GM21390 (cell line): ENCODE results near the gene PDXK.
A peak's percentile ranks its signal among the peaks of the same experiment; 100 is the strongest.

Source experiments
- ATAC-seq: cut with Tn5 transposase; IDR thresholded peaks from one replicate; pipeline ENCODE4 v1.9.1; 2021; ENCODE audit not compliant: unreplicated experiment

Gene PDXK

DNA sequence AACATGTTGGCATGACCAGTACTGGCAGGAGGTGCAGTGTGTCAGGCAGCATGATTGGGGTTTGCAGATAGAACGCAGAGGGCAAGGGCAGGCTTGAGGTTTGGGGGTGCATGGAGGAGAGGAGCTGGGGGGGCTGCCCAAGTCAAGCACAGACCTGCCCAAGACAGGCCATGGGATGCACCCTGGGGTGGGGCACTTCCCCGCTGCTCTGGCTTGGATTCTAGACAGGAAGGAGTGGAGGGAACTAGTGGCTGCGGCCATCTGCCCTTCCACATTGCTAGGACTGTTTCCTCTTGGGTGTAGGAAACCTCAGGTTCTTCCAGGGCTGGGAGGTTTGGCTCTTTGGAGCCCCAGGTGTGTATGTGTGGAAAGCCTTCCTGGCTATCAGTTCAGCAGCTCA, 3.0 kb downstream of the PDXK start:
- no peak for ATAC-seq

DNA sequence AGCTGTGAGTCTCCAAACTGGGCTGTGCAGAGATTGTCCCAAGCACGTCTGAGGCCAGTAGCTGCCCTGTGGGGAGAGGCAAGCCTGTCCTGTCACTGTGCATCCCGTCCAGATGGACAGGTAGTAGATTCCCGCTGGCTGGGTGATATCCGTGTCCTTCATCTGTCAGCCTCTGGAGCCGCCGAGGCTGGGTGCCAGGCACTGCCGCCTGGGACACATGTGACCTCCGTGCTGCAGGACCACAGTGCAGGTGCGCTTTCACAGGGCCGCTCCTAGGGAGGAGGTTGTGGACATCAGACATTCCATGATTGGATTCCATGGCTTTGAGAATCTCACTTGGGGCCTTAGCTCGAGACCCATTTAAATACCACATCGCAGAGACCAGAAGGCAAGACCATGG, 4.7 kb downstream of the PDXK start:
- ATAC-seq = no peak

DNA sequence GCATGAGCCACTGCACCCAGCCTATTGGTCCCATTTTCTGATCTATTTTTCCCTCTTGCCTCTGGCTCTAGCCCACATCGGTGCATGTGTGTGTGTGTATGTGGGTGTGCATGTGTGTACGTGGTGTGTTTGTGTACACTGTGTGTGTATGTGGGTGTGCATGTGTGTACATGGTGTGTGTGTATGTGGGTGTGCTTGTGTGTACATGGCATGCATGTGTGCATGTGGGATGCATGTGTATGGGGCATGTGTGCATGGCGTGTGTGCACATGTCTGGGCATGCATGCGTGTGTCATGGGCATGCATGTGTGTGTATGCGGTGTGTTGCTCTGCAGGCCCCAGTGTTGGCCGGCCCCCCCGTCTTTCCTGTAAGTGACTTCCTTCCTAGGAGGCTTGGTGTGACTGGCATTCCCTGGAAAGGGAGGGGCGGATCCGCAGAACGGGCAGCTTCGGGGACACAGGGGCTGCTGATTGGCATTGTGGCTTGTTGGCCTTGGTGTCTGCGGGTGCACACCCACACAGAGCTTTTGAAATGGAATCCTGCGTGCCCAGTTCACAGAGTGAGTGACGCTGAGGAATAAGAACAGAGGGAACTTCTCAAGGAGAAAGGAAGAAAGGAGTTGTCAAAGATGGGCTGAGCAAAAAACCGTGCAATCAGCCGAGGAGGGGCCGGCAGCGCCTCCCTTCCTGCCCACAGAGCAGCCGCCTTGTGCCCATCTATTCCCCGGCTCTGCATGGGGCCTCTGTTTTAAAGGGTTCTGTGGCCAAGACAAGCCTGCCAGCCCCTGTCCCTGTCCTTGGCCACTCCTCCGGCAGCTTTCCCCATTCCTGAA, 8.0 kb downstream of the PDXK start:
- ATAC-seq = no peak

DNA sequence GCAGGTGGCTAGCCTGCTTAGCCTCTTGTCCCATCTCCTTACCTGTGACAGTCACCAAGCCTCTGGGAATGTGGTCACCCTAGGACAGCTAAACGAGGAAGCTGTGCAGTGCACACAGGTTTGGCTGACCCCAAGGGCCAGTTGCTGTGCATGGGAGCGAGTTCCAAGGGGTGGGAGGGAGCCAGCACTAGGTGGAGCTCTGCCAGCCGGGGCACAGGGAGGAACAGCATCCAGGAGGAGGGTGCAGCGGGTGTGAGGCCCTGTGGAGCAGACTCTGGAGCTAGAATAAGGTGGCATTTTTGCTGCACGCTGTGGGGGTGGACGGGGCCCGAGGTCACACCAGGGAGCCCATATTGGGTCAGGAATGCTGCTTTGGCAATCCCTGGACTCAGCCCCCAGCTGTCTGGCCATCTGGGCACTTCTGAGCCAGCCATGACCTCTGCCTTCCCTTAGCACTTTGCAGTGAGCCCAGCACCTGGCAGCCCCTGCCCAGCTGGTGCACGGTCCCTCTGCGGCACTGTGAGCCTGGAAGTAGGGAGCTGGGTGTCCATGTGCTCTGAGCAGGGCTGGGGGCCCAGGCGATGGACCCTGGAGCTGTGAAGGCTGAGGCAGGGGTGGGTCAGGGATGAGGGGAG, 8.7 kb downstream of the PDXK start:
- ATAC-seq = no peak

GRCh38 chr21:43728154-43728466, 9.2 kb downstream of the PDXK start:
- no peak for ATAC-seq

GRCh38 chr21:43728467-43729390, 9.8 kb downstream of the PDXK start:
- peak; percentile 63 for ATAC-seq

DNA sequence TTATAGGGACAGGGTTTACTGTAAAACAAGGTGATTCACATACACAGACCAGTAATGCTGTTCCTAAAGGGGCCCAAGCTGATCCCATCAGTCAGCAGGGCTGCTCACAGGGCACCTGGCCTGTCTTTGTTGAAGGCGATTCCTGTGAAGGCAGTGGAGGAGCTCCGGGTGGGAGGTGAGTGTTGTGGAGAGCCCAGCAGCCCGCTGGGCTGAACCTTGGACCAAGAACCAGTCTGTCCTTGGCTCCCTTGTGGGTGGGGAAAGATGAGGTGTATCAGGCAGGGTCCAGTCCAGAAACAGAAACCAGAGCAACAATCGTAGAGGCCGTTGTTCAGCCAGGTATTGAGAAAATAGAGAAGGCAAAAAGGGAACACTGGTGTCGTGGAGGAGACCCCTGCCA, 12.5 kb downstream of the PDXK start:
- no peak for ATAC-seq

GRCh38 chr21:43731891-43732711, 13.2 kb downstream of the PDXK start:
- ATAC-seq = no peak

- ATAC-seq = no peak
These were observed 14.1 kb downstream of the PDXK start for GRCh38 chr21:43733060-43733459.

GRCh38 chr21:43733529-43734071, 14.7 kb downstream of the PDXK start:
- ATAC-seq = no peak

- ATAC-seq = no peak
These were observed 15.4 kb downstream of the PDXK start for GRCh38 chr21:43734131-43734927.

- ATAC-seq = no peak
These were observed 15.9 kb downstream of the PDXK start for GRCh38 chr21:43734928-43735229.

GRCh38 chr21:43735236-43736091, 16.5 kb downstream of the PDXK start:
- ATAC-seq = no peak

- ATAC-seq = no peak
These were observed 17.4 kb downstream of the PDXK start for GRCh38 chr21:43736224-43736883.

DNA sequence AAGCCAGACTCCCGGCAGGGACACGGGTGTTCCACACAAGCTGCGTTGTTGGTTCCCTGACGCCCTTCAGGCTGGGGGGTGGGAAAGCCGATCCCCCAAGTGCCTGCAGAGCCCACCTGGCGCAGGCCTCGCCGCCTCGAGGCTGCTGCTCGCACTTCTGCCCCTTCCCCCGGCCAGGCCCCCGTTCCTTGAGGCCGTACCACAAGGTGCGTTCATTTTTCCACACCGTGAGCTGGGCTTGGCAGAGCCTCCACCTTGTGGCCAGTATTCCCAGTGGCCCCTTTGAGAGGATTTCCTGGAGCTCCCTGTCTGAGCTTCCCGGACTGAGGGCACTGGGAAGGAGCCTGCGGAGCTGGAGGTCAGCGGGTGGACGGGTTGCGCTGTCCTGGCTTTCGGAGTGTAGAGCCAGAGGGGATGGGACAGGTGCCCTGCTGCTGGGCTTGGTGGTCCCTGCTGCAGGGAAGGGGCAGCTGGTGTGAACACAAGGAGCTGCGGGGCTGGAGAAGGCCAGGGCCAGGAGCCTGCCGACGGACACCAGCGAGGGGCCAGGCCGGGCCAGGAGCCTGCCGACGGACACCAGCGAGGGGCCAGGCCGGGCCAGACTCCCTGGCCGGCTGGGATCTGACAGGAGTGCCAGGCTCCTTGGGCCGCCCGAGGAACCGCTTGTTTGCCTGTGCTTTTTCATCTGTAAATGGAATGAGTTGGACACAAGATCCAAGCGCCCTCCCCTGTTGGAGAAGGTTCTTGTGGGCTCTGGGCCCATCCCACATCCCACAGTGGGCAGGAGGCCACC, 18.4 kb downstream of the PDXK start:
- no peak for ATAC-seq

DNA sequence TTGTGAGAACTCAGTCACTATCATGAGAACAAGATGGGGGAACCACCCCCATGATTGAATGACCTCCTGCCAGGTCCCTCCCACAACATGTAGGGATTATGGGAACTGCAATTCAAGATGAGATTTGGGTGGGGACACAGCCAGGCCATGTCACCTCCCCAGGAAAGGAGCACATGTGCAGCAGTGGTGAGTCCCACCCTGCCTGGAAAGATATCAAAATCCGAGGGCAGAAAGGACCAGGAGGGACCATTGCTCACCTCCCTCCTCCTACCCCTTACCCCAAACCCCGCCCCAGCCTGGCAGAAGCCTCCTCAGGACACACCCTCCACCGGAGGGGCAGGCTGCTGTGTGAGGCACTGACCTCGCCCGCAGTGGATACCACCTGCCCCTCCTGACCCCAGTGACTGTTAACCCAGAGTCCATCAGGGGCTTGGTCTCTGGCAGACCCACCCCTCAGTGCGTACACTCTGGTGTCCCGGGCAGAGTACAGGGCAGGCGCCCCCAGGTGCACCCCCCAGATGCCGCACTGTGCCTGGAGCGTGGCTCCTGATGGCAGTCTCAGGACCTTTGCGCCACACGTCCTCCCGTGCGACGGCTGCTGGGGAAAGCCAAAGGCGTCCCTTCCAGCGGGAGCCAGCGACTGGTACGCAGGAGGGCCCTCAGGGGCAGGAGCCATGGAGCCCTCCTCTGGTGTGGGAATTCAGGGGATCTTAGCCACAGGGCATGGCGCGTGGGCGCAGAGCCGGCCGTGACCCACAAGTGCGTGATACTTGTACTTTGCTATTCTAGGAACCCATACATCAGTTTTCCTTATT, 20.9 kb downstream of the PDXK start:
- no peak for ATAC-seq
